ENCODE measurements around the gene YEATS2. TPM values are rescaled to one million over a fixed set of nuclear protein-coding genes. Genes with fewer than 3 reads are reported as not detected.

YEATS2 gene
- total RNA-seq, 2 donors from 2014 or later = 62.2 to 120 TPM

DNA sequence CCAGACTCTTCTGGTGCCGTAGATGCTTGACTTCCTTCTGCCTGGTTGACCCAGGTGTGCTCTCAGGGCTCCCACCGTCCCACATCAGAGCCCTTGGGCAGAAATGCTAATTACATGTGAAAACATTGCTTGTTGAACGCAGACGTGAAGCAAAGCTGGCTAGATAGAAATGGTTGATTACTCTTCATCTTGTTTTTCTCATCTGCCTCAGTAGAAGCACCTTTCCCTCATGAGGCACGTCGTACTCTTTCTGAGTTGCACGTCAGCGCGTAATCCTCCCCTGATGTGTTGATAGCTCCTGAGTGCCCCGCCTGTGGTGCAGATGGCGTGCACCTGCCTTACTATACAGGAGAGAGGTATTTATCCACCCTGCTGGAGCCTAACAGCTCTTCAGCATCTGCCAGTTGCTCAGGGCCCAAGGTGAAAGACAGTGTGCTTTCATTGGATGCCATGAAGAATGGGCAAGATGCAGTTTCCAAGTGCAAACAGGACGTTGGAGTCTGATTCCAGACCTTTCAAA, 109.7 kb downstream of the YEATS2 start:
- no peak for ATAC-seq (replicated peaks)
- Mint-ChIP-seq H3K4me1 (peaks cover 4% of the 10 kb centered on the region), H3K27ac (no peak overlapping the region), H3K4me3 (no peak overlapping the region), H3K36me3 (ENCODE audit: low read depth) (peaks cover 98% of the 10 kb centered on the region), H3K9me3 (no peaks in the 10 kb centered on the region), H3K27me3 (no peaks in the 10 kb centered on the region)

DNA sequence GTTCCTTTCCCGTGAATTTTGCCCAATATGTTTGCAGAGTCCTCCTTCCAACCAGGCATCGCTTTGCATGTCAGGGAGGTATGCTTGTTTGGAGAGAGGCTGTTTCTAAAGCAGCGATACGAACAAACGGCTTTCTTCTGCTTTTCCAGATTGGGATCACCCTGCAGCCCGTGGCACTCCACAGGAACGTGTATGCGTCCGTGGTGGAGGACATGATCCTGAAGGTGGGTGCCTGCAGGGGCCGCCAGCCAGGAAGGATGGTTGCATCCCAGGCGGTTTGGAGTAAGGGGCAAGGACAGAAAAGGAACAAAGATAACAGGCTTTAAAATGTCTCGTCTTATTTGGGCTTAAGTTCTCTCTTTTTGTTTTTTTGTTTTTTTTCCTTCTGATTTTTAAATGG, 110.3 kb downstream of the YEATS2 start:
- Mint-ChIP-seq H3K4me3 (no peak overlapping the region), H3K36me3 (ENCODE audit: low read depth) (peaks cover 98% of the 10 kb centered on the region), H3K9me3 (no peaks in the 10 kb centered on the region), H3K4me1 (peaks cover 4% of the 10 kb centered on the region), H3K27me3 (no peaks in the 10 kb centered on the region), H3K27ac (peak overlapping the region; percentile 28)
- no peak for ATAC-seq (replicated peaks)

DNA sequence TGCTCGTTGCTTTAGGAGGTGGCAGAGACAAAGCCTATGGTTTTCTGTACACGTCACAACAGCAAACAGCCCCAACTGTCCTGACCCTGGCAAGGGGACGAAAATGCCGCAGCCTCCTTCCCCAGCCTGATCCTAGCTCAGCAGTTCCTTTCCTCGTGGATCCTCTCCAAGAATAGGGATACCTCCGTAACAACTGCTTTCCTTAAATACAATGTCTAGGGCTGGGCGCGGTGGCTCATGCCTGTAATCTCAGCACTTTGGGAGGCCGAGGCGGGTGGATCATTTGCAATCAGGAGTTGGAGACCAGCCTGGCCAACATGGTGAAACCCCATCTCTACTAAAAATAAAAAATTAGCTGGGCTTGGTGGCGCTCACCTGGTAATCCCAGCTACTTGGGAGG, 110.8 kb downstream of the YEATS2 start:
- Mint-ChIP-seq H3K27ac (peak overlapping the region; percentile 28), H3K27me3 (no peaks in the 10 kb centered on the region), H3K4me3 (no peak overlapping the region), H3K4me1 (peaks cover 4% of the 10 kb centered on the region), H3K36me3 (ENCODE audit: low read depth) (peaks cover 98% of the 10 kb centered on the region), H3K9me3 (no peaks in the 10 kb centered on the region)
- ATAC-seq (replicated peaks) = no peak

- Mint-ChIP-seq H3K36me3 (ENCODE audit: low read depth) (peaks cover 90% of the 10 kb centered on the region), H3K27ac (no peak overlapping the region)
- no peak for ATAC-seq (replicated peaks)
Measured at GRCh38 chr3:183809270-183809669, 111.7 kb downstream of the YEATS2 start.

GRCh38 chr3:183810643-183811594, 113.3 kb downstream of the YEATS2 start:
- Mint-ChIP-seq H3K36me3 (ENCODE audit: low read depth) (peaks cover 87% of the 10 kb centered on the region), H3K9me3 (no peaks in the 10 kb centered on the region), H3K4me3 (no peak overlapping the region), H3K27ac (peak overlapping the region; percentile 75), H3K27me3 (no peaks in the 10 kb centered on the region), H3K4me1 (peaks cover 10% of the 10 kb centered on the region)
- no peak for ATAC-seq (replicated peaks)

More at GRCh38 chr3:183809270-183809669, 111.7 kb downstream of the YEATS2 start:
- Mint-ChIP-seq H3K4me1 (peaks cover 7% of the 10 kb centered on the region), H3K9me3 (no peaks in the 10 kb centered on the region), H3K27me3 (no peaks in the 10 kb centered on the region), H3K4me3 (no peak overlapping the region)

GRCh38 chr3:183811638-183812037, 114.0 kb downstream of the YEATS2 start:
- Mint-ChIP-seq H3K36me3 (ENCODE audit: low read depth) (peaks cover 79% of the 10 kb centered on the region), H3K27ac (peak overlapping the region; percentile 75), H3K4me3 (no peak overlapping the region), H3K4me1 (peaks cover 10% of the 10 kb centered on the region), H3K9me3 (no peaks in the 10 kb centered on the region), H3K27me3 (no peaks in the 10 kb centered on the region)
- ATAC-seq (replicated peaks) = no peak

- Mint-ChIP-seq H3K9me3 (no peaks in the 10 kb centered on the region), H3K36me3 (ENCODE audit: low read depth) (peaks cover 72% of the 10 kb centered on the region), H3K4me1 (peaks cover 10% of the 10 kb centered on the region), H3K27ac (peak overlapping the region; percentile 28), H3K4me3 (no peak overlapping the region), H3K27me3 (no peaks in the 10 kb centered on the region)
- no peak for ATAC-seq (replicated peaks)
Measured at GRCh38 chr3:183812761-183813445, 115.3 kb downstream of the YEATS2 start.

GRCh38 chr3:183814240-183814639, 116.6 kb downstream of the YEATS2 start:
- H3K36me3 Mint-ChIP-seq (ENCODE audit: low read depth) = peaks cover 59% of the 10 kb centered on the region
- peaks cover 10% of the 10 kb centered on the region for H3K4me1 Mint-ChIP-seq
- peak overlapping the region; percentile 67 for H3K27ac Mint-ChIP-seq
- peak; percentile 8 for ATAC-seq (replicated peaks)
- no peak overlapping the region for H3K4me3 Mint-ChIP-seq
- H3K9me3 Mint-ChIP-seq = no peaks in the 10 kb centered on the region
- H3K27me3 Mint-ChIP-seq = no peaks in the 10 kb centered on the region

DNA sequence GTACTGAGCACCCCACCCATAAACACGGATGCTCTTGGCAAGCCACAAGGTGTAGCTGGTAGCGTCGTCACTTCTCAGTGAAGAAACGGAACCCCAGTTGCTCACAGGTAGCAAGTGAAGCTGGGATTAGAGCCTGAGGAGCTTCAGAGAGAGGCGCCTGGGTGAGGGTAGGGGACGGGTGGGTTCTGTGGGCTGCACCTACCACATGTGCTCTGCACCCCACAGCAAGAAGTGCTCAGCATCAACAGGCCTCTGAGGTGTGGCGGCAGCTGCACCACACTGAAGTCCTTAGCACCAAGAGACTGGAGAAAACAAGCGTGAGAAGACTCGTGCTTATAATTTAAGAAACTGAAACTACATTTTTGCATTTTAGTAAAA, 118.0 kb downstream of the YEATS2 start:
- peak; percentile 35 for ATAC-seq (replicated peaks)
- Mint-ChIP-seq H3K4me1 (peaks cover 5% of the 10 kb centered on the region), H3K27me3 (no peaks in the 10 kb centered on the region), H3K9me3 (no peaks in the 10 kb centered on the region), H3K36me3 (ENCODE audit: low read depth) (peaks cover 51% of the 10 kb centered on the region), H3K4me3 (no peak overlapping the region), H3K27ac (peak overlapping the region; percentile 16)

GRCh38 chr3:183815951-183816475, 118.4 kb downstream of the YEATS2 start:
- peak; percentile 11 for ATAC-seq (replicated peaks)
- no peak overlapping the region for H3K4me3 Mint-ChIP-seq
- H3K27ac Mint-ChIP-seq = peak overlapping the region; percentile 16
- no peaks in the 10 kb centered on the region for H3K27me3 Mint-ChIP-seq
- peaks cover 5% of the 10 kb centered on the region for H3K4me1 Mint-ChIP-seq
- no peaks in the 10 kb centered on the region for H3K9me3 Mint-ChIP-seq
- peaks cover 46% of the 10 kb centered on the region for H3K36me3 Mint-ChIP-seq (ENCODE audit: low read depth)

- Mint-ChIP-seq H3K36me3 (ENCODE audit: low read depth) (peaks cover 37% of the 10 kb centered on the region), H3K4me3 (no peak overlapping the region), H3K27ac (peak overlapping the region; percentile 28), H3K4me1 (peaks cover 5% of the 10 kb centered on the region), H3K27me3 (no peaks in the 10 kb centered on the region), H3K9me3 (no peaks in the 10 kb centered on the region)
- no peak for ATAC-seq (replicated peaks)
Measured at GRCh38 chr3:183816681-183817510, 119.3 kb downstream of the YEATS2 start.

DNA sequence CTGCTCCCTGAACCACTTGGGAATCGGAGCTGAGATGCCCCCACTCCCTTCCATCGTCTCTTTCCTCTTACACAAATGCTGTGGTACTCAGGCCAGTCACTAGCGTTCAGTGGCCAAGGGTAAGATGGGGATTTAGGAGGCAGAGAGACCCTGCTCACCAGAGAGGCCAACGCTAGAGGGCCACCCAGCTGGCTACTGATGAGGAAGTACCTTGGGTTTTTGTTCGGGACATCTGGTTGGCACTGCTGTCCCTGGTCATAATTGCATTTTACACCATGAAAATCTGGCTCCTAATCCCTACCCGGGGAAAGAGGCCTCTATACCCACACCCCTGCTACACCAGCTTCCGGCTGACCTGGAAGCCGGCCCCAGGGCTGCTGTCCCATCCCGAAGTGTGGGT, 120.0 kb downstream of the YEATS2 start:
- ATAC-seq (replicated peaks) = no peak
- H3K4me3 Mint-ChIP-seq = no peak overlapping the region
- H3K27me3 Mint-ChIP-seq = no peaks in the 10 kb centered on the region
- H3K9me3 Mint-ChIP-seq = no peaks in the 10 kb centered on the region
- H3K36me3 Mint-ChIP-seq (ENCODE audit: low read depth) = peaks cover 30% of the 10 kb centered on the region
- H3K4me1 Mint-ChIP-seq = peaks cover 5% of the 10 kb centered on the region
- peak overlapping the region; percentile 28 for H3K27ac Mint-ChIP-seq

DNA sequence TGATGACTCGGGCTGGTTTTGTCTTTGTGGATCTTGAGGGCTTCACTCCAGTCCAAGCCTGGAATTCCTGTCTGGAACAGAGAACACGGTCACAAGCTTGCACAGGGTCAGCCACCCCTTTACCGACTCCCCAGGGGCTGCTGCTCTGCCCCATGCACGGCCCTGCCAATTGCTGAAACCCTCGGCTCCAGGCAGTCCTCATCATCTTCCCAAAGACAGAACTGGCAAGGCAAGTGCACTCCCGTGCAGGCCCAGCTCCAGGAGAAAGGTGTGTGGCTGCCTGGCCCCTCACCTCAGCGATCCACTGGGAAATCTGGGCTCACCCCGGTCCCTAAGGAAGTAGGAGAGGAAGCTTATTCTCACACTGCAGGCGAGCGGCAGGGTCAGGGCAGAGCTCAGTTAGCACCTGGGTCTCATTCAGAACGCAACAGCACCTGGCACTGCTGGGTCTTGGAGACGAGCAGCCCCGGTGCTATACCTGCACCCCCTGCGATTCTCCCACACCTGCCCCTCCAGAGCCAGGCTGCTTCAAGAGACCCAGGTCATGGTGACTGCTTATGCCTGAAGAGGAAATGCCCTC, 120.5 kb downstream of the YEATS2 start:
- Mint-ChIP-seq H3K27me3 (no peaks in the 10 kb centered on the region), H3K27ac (no peak overlapping the region), H3K4me1 (peaks cover 5% of the 10 kb centered on the region), H3K9me3 (no peaks in the 10 kb centered on the region), H3K36me3 (ENCODE audit: low read depth) (peaks cover 25% of the 10 kb centered on the region), H3K4me3 (no peak overlapping the region)
- no peak for ATAC-seq (replicated peaks)
